ENCODE data around the gene DLG2. TPM values are rescaled to one million over a fixed set of nuclear protein-coding genes. Genes with fewer than 3 reads are reported as not detected.

DLG2 gene
- total and polyA plus RNA-seq, 2 of the 8 experiments (the other 6 are each of a cell fraction or from before 2014, with no cell fraction given): 1.7 to 14.3 TPM

- TF ChIP-seq ATF2 (IDR thresholded peaks at IDR 0.05; ENCODE audit: low read length) (no peak), SP1 (IDR thresholded peaks at IDR 0.05; ENCODE audit: low read depth, low read length) (no peak), RAD21 (IDR thresholded peaks at IDR 0.05 in 1 of 2, conservative IDR thresholded peaks at IDR 0.05 in 1 of 2; ENCODE audit: low read depth in 2 of 2, low read length in 2 of 2) (no peak), BRCA1 (IDR thresholded peaks at IDR 0.05; ENCODE audit: low read depth, low read length) (no peak)
Measured at GRCh38 chr11:84836371-84836770, 790.8 kb downstream of the DLG2 start (continued).
